Jurkat, Clone E6-1 (cell line): ENCODE measurements around the gene HEXB. TPM values are rescaled to one million over a fixed set of nuclear protein-coding genes. Genes with fewer than 3 reads are reported as not detected.
A peak's percentile ranks its signal among the peaks of the same experiment; 100 is the strongest.

Experiments
- DNase-seq: peaks from one replicate; pipeline ENCODE4 v3.0.0-alpha.2; 2011; ENCODE audit warnings: low read depth, low spot score
- H3K4me3 ChIP-seq: 2 replicates; pipeline ENCODE4 v1.5.1; 2011; ENCODE audit warnings: mild to moderate bottlenecking, low read length, control low read depth, moderate library complexity
- polyA plus RNA-seq: library from polyadenylated mRNA; unstranded; fragments of >200 nt; gene quantifications from one replicate; pipeline ENCODE4 v1.2.1, GENCODE V29; 2012; ENCODE audit warnings: missing spikeins; ENCODE audit not compliant: insufficient read length, insufficient read depth

HEXB gene
- 90.3 TPM for polyA plus RNA-seq

DNA sequence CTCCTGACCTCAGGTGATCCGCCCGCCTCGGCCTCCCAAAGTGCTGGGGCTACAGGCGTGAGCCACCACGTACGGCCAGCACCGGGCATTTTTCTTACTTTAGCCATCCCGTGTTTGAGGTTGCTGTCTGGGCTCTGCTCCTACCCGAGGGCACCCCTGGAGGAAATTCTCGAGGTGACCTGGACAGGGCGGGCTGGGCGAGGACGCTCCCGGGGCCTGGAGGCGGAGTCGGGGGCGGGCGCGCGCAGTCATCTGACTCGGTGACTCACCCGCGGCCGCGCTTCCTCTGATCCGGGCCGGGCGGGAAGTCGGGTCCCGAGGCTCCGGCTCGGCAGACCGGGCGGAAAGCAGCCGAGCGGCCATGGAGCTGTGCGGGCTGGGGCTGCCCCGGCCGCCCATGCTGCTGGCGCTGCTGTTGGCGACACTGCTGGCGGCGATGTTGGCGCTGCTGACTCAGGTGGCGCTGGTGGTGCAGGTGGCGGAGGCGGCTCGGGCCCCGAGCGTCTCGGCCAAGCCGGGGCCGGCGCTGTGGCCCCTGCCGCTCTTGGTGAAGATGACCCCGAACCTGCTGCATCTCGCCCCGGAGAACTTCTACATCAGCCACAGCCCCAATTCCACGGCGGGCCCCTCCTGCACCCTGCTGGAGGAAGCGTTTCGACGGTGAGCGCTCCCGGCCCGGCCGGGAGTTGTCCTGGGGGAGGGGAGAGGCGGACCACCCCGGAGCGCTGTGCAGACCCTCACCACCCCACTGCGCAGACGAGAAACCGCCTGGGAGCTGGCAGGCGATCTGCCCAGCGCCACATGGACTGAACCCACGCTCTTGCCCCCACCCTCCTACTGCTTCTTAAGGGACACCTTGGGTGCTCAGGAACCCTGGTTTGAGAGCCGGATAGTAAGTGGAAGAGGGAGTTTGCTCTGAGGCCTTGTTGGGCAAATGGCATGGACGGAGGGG, at the start of gene HEXB:
TSS of gene HEXB (plus strand) at position 334 of the 952 bp plus-strand sequence. CDS start at position 362, 28 bp downstream.
- peak; percentile 38 for DNase-seq
- peak within 1 kb of the TSS; percentile 74 for H3K4me3 ChIP-seq

DNA sequence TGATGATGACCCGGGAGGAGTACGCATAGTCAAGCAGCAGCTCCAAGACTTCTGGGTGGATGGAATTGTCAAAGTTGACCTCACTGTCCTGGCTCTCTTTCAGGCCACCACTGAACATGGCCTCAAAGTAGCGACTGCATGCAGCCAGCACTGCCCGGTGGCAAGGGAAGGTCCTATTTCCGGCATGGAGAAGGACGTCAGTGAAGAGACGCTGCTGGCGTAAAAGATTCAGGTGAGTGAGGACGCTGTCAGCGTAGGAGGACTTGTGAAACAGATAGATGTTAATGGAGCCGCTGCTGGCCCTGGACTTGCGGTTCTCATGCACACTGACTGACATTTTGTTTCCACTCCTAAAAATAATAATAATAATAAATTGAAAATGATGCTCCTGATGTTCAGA, 48.9 kb upstream of the HEXB start:
- no peak for DNase-seq
- no peak overlapping the region for H3K4me3 ChIP-seq

GRCh38 chr5:74636552-74636951, 48.5 kb upstream of the HEXB start:
- H3K4me3 ChIP-seq, result no peak overlapping the region
- no peak for DNase-seq

- H3K4me3 ChIP-seq, result no peak overlapping the region
These were observed 46.5 kb upstream of the HEXB start for GRCh38 chr5:74638544-74638969.

DNA sequence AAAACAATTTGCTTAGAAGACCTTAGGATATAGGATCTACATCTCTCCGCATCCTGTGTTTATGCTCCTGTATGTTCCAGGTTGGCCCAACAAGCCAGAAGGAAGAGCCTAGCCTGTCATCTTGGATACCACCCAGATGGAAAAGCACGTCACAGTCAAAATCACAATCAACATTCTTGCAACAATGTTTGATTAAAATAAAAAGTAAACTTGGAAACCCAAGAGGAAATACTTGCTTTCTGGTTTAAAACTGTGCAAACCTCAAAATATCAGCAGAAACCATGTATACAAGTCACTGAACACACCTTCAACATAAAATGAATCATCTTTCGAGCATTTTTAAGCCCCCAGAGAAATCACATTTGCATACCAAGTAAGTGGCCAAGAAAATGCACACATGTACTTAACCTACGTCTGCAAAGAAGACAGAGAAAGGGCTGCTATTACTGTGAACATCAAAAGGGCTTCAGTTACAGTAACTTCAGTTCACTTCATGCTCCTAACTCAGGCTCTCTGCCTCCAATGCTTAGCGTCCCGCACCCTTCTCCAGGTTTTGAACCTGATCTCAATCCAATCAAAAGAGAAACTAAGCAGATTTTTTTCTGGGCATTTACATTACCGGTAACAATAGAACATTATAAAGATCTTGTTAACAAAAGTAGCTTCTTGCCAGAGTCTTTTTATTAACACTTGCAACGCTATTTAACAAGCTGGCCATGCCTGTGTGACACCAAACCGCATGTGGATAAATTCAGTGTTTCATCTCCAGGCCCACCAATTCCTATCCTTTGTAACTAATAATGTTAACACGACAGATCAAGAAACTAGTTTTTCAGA, 45.8 kb upstream of the HEXB start:
- DNase-seq, result no peak
- H3K4me3 ChIP-seq, result peak overlapping the region; percentile 70

More at GRCh38 chr5:74638544-74638969, 46.5 kb upstream of the HEXB start:
- DNase-seq, result no peak

GRCh38 chr5:74639807-74640449, 45.1 kb upstream of the HEXB start:
- no peak for DNase-seq
- H3K4me3 ChIP-seq, result peak overlapping the region; percentile 70

GRCh38 chr5:74640450-74640953, 44.5 kb upstream of the HEXB start, which contains the start of gene ENC1:
TSS of gene ENC1 (minus strand) at chr5:74640728. CDS start at chr5:74636485, 4,243 bp downstream.
- DNase-seq, result peak; percentile 85
- H3K4me3 ChIP-seq, result peak within 1 kb of the TSS; percentile 70

DNA sequence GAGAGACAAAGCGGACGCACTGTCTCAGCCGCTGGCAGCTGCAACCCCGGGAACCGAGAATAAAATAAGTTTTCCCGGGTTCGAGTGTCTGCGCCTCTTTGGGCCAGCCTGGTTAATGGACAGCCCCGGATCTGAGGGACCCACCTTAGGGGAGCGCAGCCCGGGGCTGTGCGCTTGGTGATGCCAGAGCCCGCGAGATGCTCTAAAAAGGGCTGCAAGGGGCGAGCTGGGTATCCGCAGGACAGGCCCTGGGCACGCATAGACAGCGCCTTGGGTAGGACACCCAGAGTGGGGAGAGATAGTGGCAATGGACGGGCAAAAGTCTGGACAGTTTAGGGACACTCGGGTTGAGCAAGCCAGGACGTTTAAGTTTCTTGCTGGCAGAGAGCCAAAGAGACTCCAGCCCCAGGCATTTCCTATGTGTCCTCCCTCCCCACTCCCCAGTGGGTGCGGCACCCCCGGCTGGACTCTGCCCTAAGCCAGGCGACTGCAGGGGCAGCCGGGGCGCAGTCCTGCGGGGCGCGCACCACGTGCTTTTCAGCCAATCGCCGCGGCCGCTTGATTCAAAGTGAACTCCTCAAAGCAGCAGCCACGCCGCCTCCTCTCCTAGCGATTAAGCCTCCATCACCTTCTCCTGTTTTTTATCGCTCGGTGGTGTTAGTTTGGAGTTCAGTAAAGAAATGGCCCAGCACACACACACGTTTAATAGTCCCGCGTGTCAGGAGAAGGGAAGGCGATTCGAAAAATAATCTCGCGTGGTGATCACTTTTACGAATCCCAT, 43.9 kb upstream of the HEXB start:
- peak overlapping the region; percentile 70 for H3K4me3 ChIP-seq
- no peak for DNase-seq

DNA sequence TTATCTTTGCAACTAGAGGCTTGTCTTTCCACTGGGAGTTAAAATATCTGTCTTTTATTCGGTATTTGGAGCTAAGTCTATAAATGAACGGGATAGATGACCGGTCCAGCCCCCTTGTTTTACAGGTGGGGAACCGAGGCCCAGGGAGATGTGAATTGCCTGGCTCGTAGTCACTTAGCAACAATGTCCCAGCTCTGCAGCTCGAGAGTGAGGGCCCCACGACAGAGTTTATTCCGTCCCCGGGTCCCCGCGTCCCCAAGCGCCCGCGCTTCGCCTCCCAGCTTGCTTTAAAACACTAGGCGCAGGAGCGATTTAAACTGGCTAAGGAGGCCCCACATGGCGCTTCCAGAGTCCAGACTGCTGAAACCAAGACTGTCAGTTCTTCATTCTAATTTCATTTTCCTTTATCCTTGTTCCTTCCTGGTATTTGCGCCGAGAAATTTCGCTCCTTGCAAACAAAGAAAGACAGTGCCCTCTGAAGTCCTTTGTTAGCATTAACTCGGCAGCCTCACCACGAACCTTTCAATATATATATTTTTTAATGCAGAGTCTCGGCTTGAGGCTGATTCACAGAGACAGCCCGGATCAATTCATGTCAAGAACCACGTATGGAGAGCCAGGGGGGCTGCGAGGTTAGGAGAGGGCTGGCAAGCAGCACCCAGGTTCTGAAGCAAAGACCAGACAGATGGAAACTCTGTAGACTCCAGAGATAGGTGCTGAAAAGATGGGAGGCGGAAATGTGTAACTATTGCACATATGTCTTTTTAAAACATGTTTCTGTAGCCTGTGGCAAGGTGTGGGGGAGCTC, 43.1 kb upstream of the HEXB start:
- H3K4me3 ChIP-seq, result no peak overlapping the region
- no peak for DNase-seq

DNA sequence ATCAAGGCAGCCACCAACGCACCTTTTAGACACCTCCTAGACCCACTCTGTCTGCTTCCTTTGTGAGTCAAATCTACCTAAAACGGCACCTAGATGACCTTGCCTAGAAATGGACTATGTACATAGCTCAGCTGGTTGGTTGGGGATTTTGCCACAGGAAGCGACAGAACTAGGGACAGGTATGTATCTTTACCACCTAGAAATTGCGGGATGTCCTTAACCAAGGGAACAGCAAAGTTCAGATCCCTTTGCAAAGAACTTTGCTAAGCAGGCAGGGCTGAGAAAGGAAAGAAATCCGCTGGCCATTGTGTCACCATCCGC, 42.5 kb upstream of the HEXB start:
- DNase-seq, result no peak
- no peak overlapping the region for H3K4me3 ChIP-seq

GRCh38 chr5:74643111-74643562, 41.9 kb upstream of the HEXB start:
- H3K4me3 ChIP-seq, result no peak overlapping the region
- no peak for DNase-seq

DNA sequence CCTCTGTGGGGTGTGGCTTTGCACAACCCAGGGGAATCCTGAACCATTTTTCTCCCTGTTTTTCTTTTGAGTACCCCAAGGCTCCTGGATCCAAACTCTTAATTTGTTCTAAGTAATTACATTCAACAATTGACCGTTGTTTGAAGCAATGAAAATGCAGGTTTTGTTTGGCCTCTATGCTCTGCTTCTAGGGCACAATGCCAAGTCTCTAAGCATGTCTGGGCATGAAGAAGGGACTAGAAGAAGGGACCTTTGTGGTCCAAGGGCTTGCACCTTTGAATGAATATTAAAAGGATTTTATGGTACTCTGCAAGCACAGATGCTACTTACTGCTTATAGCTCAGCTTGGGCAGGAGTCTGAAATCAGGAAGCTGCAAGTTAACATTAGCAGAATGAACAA, 37.9 kb upstream of the HEXB start:
- no peak for DNase-seq

GRCh38 chr5:74648835-74649293, 36.2 kb upstream of the HEXB start:
- DNase-seq, result peak; percentile 64
- no peak overlapping the region for H3K4me3 ChIP-seq

More for the DNA sequence above, 37.9 kb upstream of the HEXB start:
- H3K4me3 ChIP-seq, result no peak overlapping the region

GRCh38 chr5:74649421-74649973, 35.5 kb upstream of the HEXB start:
- no peak for DNase-seq

GRCh38 chr5:74651710-74652109, 33.3 kb upstream of the HEXB start:
- H3K4me3 ChIP-seq, result no peak overlapping the region
- DNase-seq, result no peak

More at GRCh38 chr5:74649421-74649973, 35.5 kb upstream of the HEXB start:
- no peak overlapping the region for H3K4me3 ChIP-seq

- no peak for DNase-seq
- no peak overlapping the region for H3K4me3 ChIP-seq
These were observed 32.5 kb upstream of the HEXB start for GRCh38 chr5:74652576-74652975.

- no peak overlapping the region for H3K4me3 ChIP-seq
- DNase-seq, result no peak
These were observed 31.0 kb upstream of the HEXB start for GRCh38 chr5:74653991-74654390.
